SU-DHL-6 (cell line): Measurements from ENCODE around the gene BNC2.

ENCODE experiments used
- EZH2phosphoT487 ChIP-seq: fragments of 200-600 bp; sonication (generic), shearing (Covaris generic); conservative IDR thresholded peaks from 2 replicates; pipeline ENCODE4 v1.6.1; 2018; ENCODE audit warnings: mild to moderate bottlenecking, antibody characterized with exemption, low read length, moderate library complexity, mixed read lengths
- TF ChIP-seq, protein P1 (sequence below): fragments of 200-600 bp; sonication (generic); IDR thresholded peaks from one replicate; pipeline ENCODE4 v1.5.1; 2017; ENCODE audit warnings: antibody characterized with exemption, mild to moderate bottlenecking, low read length, moderate library complexity; ENCODE audit not compliant: insufficient read depth, poor library complexity, severe bottlenecking

- TF ChIP-seq, protein P1, sequence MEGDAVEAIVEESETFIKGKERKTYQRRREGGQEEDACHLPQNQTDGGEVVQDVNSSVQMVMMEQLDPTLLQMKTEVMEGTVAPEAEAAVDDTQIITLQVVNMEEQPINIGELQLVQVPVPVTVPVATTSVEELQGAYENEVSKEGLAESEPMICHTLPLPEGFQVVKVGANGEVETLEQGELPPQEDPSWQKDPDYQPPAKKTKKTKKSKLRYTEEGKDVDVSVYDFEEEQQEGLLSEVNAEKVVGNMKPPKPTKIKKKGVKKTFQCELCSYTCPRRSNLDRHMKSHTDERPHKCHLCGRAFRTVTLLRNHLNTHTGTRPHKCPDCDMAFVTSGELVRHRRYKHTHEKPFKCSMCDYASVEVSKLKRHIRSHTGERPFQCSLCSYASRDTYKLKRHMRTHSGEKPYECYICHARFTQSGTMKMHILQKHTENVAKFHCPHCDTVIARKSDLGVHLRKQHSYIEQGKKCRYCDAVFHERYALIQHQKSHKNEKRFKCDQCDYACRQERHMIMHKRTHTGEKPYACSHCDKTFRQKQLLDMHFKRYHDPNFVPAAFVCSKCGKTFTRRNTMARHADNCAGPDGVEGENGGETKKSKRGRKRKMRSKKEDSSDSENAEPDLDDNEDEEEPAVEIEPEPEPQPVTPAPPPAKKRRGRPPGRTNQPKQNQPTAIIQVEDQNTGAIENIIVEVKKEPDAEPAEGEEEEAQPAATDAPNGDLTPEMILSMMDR, result no peak
- TF ChIP-seq EZH2phosphoT487, result no peak
These were observed 368.7 kb downstream of the BNC2 start for GRCh38 chr9:16501726-16502125.
